Type B pancreatic cell (in vitro differentiated cells): Measurements from ENCODE around the gene NMNAT1. TPM values are rescaled to one million over a fixed set of nuclear protein-coding genes. Genes with fewer than 3 reads are reported as not detected.
"Not testable (repeated sequence)": the region's sequence is repeated elsewhere in the genome, so short reads cannot be mapped to it uniquely, and the experiment has no call there.

Experiments used
- DNase-seq: peaks from one replicate; pipeline ENCODE4 v3.0.0; 2021; ENCODE audit warnings: mixed read lengths; ENCODE audit not compliant: unreplicated experiment; ENCODE audit errors: extremely low spot score
- H3K27ac Mint-ChIP-seq: 2 replicates; pipeline ENCODE4 v1.8.0; 2021; ENCODE audit warnings: mild to moderate bottlenecking, mixed read lengths
- H3K27me3 Mint-ChIP-seq: 2 replicates; pipeline ENCODE4 v1.8.0; 2021; ENCODE audit warnings: mixed read lengths
- H3K36me3 Mint-ChIP-seq: 2 replicates; pipeline ENCODE4 v1.8.0; 2021; ENCODE audit warnings: mixed read lengths
- H3K4me1 Mint-ChIP-seq: one replicate; pipeline ENCODE4 v1.8.0; 2021; ENCODE audit warnings: mixed read lengths; ENCODE audit not compliant: unreplicated experiment
- H3K4me3 Mint-ChIP-seq: 2 replicates; pipeline ENCODE4 v1.8.0; 2021; ENCODE audit warnings: mild to moderate bottlenecking, mixed read lengths
- H3K9me3 Mint-ChIP-seq: 2 replicates; pipeline ENCODE4 v1.8.0; 2021; ENCODE audit warnings: mixed read lengths
- CTCF ChIP-seq: fragments of 200-600 bp; sonication (generic); conservative IDR thresholded peaks from 2 replicates; pipeline ENCODE4 v1.5.0; 2021; ENCODE audit warnings: antibody characterized with exemption, mild to moderate bottlenecking
- total RNA-seq: library from RNA; stranded (reverse); gene quantifications from 2 replicates; pipeline ENCODE4 v1.2.1, GENCODE V29; 2021; ENCODE audit warnings: low replicate concordance

The NMNAT1 gene
- total RNA-seq, 1 donor from 2014 or later: 12.7 TPM

DNA sequence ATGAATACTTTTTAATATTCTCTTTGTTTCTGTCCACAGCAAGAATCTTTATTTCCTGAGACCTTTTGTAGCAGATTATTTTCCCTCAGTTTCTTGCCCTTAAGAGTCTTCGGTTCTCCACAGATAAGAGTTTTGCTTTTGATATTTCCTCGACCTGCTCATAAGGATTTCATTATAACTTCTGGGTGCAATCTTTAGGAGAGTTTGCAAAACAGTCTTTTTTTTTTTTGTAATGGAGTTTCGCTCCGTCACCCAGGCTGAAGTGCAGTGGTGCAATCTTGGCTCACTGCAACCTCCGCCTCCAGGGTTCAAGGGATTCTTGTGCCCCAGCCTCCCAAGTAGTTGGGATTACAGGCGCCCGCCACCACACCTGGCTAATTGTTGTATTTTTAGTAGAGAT is 79.4 kb downstream of the NMNAT1 start:
- no peak overlapping the region for H3K27ac Mint-ChIP-seq
- no peak overlapping the region for H3K4me3 Mint-ChIP-seq
- no peaks in the 10 kb centered on the region for H3K36me3 Mint-ChIP-seq
- DNase-seq: no peak
- H3K27me3 Mint-ChIP-seq: no peaks in the 10 kb centered on the region
- H3K4me1 Mint-ChIP-seq: peaks cover 13% of the 10 kb centered on the region
- no peak for TF ChIP-seq CTCF
- no peaks in the 10 kb centered on the region for H3K9me3 Mint-ChIP-seq

GRCh38 chr1:10025354-10025753 is 82.1 kb downstream of the NMNAT1 start:
- H3K4me1 Mint-ChIP-seq: peaks cover 11% of the 10 kb centered on the region
- no peaks in the 10 kb centered on the region for H3K9me3 Mint-ChIP-seq
- no peak for TF ChIP-seq CTCF
- H3K36me3 Mint-ChIP-seq: no peaks in the 10 kb centered on the region
- no peak for DNase-seq
- H3K27me3 Mint-ChIP-seq: no peaks in the 10 kb centered on the region
- no peak overlapping the region for H3K4me3 Mint-ChIP-seq
- H3K27ac Mint-ChIP-seq: no peak overlapping the region

DNA sequence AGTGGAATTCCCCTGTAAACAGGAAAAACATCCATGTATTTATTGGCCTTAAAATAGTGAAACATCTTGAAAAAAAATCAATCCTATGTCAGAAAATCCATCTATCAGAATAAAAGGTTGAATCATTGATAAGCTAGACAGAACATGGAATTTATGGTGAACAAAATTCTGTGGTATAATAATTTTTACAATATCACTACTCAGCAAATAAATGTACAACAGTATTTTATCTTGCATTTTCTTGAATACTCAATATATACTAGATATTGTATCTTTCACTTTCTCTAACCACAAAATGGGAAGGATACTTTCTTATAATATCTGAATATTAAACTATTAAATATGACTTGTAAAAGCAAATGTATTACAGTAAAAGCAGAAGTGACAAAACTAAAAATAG is 83.8 kb downstream of the NMNAT1 start:
- no peak for TF ChIP-seq CTCF
- H3K4me1 Mint-ChIP-seq: peaks cover 9% of the 10 kb centered on the region

GRCh38 chr1:10028956-10029500 is 85.8 kb downstream of the NMNAT1 start:
- H3K36me3 Mint-ChIP-seq, H3K4me3 Mint-ChIP-seq, H3K9me3 Mint-ChIP-seq, H3K27ac Mint-ChIP-seq, DNase-seq, H3K27me3 Mint-ChIP-seq: not testable (repeated sequence)
- H3K4me1 Mint-ChIP-seq: peaks cover 17% of the 10 kb centered on the region

More for the DNA sequence above, 83.8 kb downstream of the NMNAT1 start:
- DNase-seq: no peak
- Mint-ChIP-seq H3K27ac (no peak overlapping the region), H3K36me3 (no peaks in the 10 kb centered on the region), H3K9me3 (no peaks in the 10 kb centered on the region), H3K27me3 (no peaks in the 10 kb centered on the region), H3K4me3 (no peak overlapping the region)

- Mint-ChIP-seq H3K4me1 (peaks cover 23% of the 10 kb centered on the region), H3K36me3 (no peaks in the 10 kb centered on the region), H3K27me3 (no peaks in the 10 kb centered on the region), H3K27ac (peak overlapping the region; percentile 57), H3K4me3 (peak overlapping the region; percentile 46), H3K9me3 (no peaks in the 10 kb centered on the region)
- DNase-seq: no peak
- no peak for TF ChIP-seq CTCF
Measured at GRCh38 chr1:10031461-10031860, 88.2 kb downstream of the NMNAT1 start.

DNA sequence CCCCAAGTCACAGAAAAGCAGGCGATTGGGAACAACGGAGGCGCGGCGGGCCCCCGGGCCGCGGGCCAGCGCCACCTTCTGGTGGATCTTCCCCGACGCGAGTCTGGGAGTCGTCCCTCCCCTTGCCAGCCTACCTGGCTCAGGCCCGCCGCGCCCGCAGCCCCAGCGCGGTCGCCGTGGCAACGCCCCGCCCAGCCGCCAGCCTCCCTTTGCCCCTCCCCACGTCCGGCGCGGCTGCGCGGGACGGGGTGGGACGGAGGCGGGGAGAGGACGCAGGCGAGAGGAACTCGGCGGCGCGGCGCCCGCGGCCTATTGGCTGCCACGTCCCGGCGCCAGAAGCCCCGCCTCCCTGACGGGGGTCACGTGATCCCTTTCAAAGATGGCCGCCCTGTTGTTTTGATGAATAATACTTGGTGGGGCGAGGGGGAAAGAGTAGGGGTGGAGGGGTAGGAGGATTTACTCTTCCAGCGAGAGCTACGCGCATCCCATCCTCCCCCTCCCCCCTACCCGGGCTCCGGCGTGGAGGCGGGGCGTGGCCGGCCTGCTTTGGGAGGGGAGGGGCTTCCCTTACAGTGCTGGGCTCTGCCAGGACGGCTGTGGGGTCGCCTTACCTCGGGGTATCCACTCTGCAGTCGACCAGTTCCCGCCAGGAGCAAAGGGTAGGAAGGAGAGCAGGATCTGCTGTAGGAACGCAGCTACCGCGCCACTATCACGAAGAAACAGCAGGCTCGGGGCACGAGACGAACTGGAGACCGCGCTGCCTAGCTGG is 89.5 kb downstream of the NMNAT1 start, which contains the start of gene UBE4B:
Gene UBE4B, plus strand, starts transcription at position 369 of the 769 bp plus-strand sequence. CDS start 713 bp downstream, outside the sequence.
- peak; percentile 100 for DNase-seq
- Mint-ChIP-seq H3K27ac (peak within 1 kb of the TSS; percentile 88), H3K4me3 (peak within 1 kb of the TSS; percentile 94), H3K27me3 (no peaks in the 10 kb centered on the region), H3K9me3 (no peaks in the 10 kb centered on the region), H3K4me1 (peaks cover 23% of the 10 kb centered on the region), H3K36me3 (no peaks in the 10 kb centered on the region)
- TF ChIP-seq CTCF: peak; percentile 97
